ENCODE measurements around the gene PRR23C.

PRR23C gene

DNA sequence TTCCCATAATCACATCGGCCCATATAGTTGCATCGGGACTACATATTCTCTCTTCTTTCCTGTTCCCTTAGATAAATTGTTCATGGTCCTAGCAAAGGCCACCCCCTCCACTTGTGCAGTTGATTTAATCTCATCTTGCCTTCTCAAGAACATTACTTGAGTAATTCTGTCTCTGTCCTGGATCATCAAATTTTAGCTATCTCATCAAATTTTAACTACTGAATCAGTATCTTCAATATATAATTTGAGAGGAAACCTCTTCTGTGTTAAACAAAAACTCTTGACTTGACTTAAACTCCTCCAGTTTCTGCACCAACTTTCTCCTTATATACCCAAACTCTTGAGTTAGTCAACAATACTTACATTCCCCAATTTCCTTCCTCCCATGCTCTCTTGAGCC, 19.7 kb downstream of the PRR23C start:
- WGBS (ENCODE audit: insufficient coverage), result 95% methylated on average over 2 of the region's 2 CpGs
- ChIA-PET CTCF (no interaction called here), POLR2A (no interaction called here)
- DNase-seq, result no peak
- H3K4me1 ChIP-seq (ENCODE audit: control extremely low read depth in 1 of 4, control insufficient read depth in 4 of 4, insufficient read depth in 4 of 4, low read length in 3 of 4), result no peaks in the 10 kb centered on the region
- peaks cover 0 to 14% (median 2%) of the 10 kb centered on the region in 5 experiments for H3K9me3 ChIP-seq (ENCODE audit: control extremely low read depth in 1 of 5, control insufficient read depth in 4 of 5, insufficient read depth in 2 of 5, low read depth in 1 of 5, low read length in 4 of 5)
- H3K27me3 ChIP-seq (replicated peaks in 2 of 5; ENCODE audit: control insufficient read depth in 4 of 5, insufficient read depth in 5 of 5, low read length in 4 of 5), result peaks cover 0 to 10% (median 0%) of the 10 kb centered on the region in 5 experiments
- H3K27ac ChIP-seq (ENCODE audit: insufficient read depth in 1 of 2, low read depth in 1 of 2, low read length in 2 of 2, poor library complexity in 1 of 2, severe bottlenecking in 2 of 2), result no peak overlapping the region
- no peak overlapping the region for H3K4me3 ChIP-seq (ENCODE audit: control insufficient read depth in 1 of 7, extremely low read depth in 1 of 7, insufficient read depth in 4 of 7, low read depth in 2 of 7, low read length in 6 of 7)
- no peaks in the 10 kb centered on the region for H3K36me3 ChIP-seq (ENCODE audit: control insufficient read depth in 4 of 4, insufficient read depth in 4 of 4, low read length in 3 of 4)

GRCh38 chr3:139020868-139021234, 23.8 kb downstream of the PRR23C start, which contains the start of gene PRR23B:
PRR23B (minus strand) TSS chr3:139020926; CDS start chr3:139020661, 265 bp downstream.
- Histone ChIP-seq H3K4me3 (ENCODE audit: control insufficient read depth in 1 of 7, extremely low read depth in 1 of 7, insufficient read depth in 4 of 7, low read depth in 2 of 7, low read length in 6 of 7) (no peak within 1 kb of the TSS), H3K27ac (ENCODE audit: insufficient read depth in 1 of 2, low read depth in 1 of 2, low read length in 2 of 2, poor library complexity in 1 of 2, severe bottlenecking in 2 of 2) (no peak within 1 kb of the TSS), H3K4me1 (ENCODE audit: control extremely low read depth in 1 of 4, control insufficient read depth in 4 of 4, insufficient read depth in 4 of 4, low read length in 3 of 4) (no peaks in the 10 kb centered on the region), H3K36me3 (ENCODE audit: control insufficient read depth in 4 of 4, insufficient read depth in 4 of 4, low read length in 3 of 4) (no peaks in the 10 kb centered on the region), H3K9me3 (ENCODE audit: control extremely low read depth in 1 of 5, control insufficient read depth in 4 of 5, insufficient read depth in 2 of 5, low read depth in 1 of 5, low read length in 4 of 5) (peaks cover 0 to 17% (median 2%) of the 10 kb centered on the region in 5 experiments), H3K27me3 (replicated peaks in 2 of 5; ENCODE audit: control insufficient read depth in 4 of 5, insufficient read depth in 5 of 5, low read length in 4 of 5) (peaks cover 0 to 14% (median 2%) of the 10 kb centered on the region in 5 experiments)
- ChIA-PET CTCF (no interaction called here), POLR2A (no interaction called here)
- no peak for DNase-seq
- 68% methylated on average over 14 of the region's 19 CpGs for WGBS (ENCODE audit: insufficient coverage)

- peaks cover 0 to 17% (median 2%) of the 10 kb centered on the region in 5 experiments for H3K9me3 ChIP-seq (ENCODE audit: control extremely low read depth in 1 of 5, control insufficient read depth in 4 of 5, insufficient read depth in 2 of 5, low read depth in 1 of 5, low read length in 4 of 5)
- H3K36me3 ChIP-seq (ENCODE audit: control insufficient read depth in 4 of 4, insufficient read depth in 4 of 4, low read length in 3 of 4), result no peaks in the 10 kb centered on the region
- no peak for DNase-seq
- WGBS (ENCODE audit: insufficient coverage), result 64% methylated on average over 54 of the region's 81 CpGs
- CTCF ChIA-PET, result no interaction called here
- POLR2A ChIA-PET, result no interaction called here
- no peaks in the 10 kb centered on the region for H3K4me1 ChIP-seq (ENCODE audit: control extremely low read depth in 1 of 4, control insufficient read depth in 4 of 4, insufficient read depth in 4 of 4, low read length in 3 of 4)
- H3K4me3 ChIP-seq (ENCODE audit: control insufficient read depth in 1 of 7, extremely low read depth in 1 of 7, insufficient read depth in 4 of 7, low read depth in 2 of 7, low read length in 6 of 7), result no peak overlapping the region
- no peak overlapping the region for H3K27ac ChIP-seq (ENCODE audit: insufficient read depth in 1 of 2, low read depth in 1 of 2, low read length in 2 of 2, poor library complexity in 1 of 2, severe bottlenecking in 2 of 2)
- peaks cover 0 to 14% (median 2%) of the 10 kb centered on the region in 5 experiments for H3K27me3 ChIP-seq (replicated peaks in 2 of 5; ENCODE audit: control insufficient read depth in 4 of 5, insufficient read depth in 5 of 5, low read length in 4 of 5)
These were observed 24.4 kb downstream of the PRR23C start for GRCh38 chr3:139020036-139020867.

- H3K4me3 ChIP-seq (ENCODE audit: control insufficient read depth in 1 of 7, extremely low read depth in 1 of 7, insufficient read depth in 4 of 7, low read depth in 2 of 7, low read length in 6 of 7), result no peak overlapping the region
- no peak for DNase-seq
- 60% methylated on average over 1 of the region's 3 CpGs for WGBS (ENCODE audit: insufficient coverage)
- peaks cover 0 to 14% (median 2%) of the 10 kb centered on the region in 5 experiments for H3K27me3 ChIP-seq (replicated peaks in 2 of 5; ENCODE audit: control insufficient read depth in 4 of 5, insufficient read depth in 5 of 5, low read length in 4 of 5)
- no peaks in the 10 kb centered on the region for H3K4me1 ChIP-seq (ENCODE audit: control extremely low read depth in 1 of 4, control insufficient read depth in 4 of 4, insufficient read depth in 4 of 4, low read length in 3 of 4)
- peaks cover 0 to 21% (median 2%) of the 10 kb centered on the region in 5 experiments for H3K9me3 ChIP-seq (ENCODE audit: control extremely low read depth in 1 of 5, control insufficient read depth in 4 of 5, insufficient read depth in 2 of 5, low read depth in 1 of 5, low read length in 4 of 5)
- no peak overlapping the region for H3K27ac ChIP-seq (ENCODE audit: insufficient read depth in 1 of 2, low read depth in 1 of 2, low read length in 2 of 2, poor library complexity in 1 of 2, severe bottlenecking in 2 of 2)
- POLR2A ChIA-PET, result no interaction called here
- CTCF ChIA-PET, result no interaction called here
- no peaks in the 10 kb centered on the region for H3K36me3 ChIP-seq (ENCODE audit: control insufficient read depth in 4 of 4, insufficient read depth in 4 of 4, low read length in 3 of 4)
These were observed 28.2 kb downstream of the PRR23C start for GRCh38 chr3:139016430-139017048.

DNA sequence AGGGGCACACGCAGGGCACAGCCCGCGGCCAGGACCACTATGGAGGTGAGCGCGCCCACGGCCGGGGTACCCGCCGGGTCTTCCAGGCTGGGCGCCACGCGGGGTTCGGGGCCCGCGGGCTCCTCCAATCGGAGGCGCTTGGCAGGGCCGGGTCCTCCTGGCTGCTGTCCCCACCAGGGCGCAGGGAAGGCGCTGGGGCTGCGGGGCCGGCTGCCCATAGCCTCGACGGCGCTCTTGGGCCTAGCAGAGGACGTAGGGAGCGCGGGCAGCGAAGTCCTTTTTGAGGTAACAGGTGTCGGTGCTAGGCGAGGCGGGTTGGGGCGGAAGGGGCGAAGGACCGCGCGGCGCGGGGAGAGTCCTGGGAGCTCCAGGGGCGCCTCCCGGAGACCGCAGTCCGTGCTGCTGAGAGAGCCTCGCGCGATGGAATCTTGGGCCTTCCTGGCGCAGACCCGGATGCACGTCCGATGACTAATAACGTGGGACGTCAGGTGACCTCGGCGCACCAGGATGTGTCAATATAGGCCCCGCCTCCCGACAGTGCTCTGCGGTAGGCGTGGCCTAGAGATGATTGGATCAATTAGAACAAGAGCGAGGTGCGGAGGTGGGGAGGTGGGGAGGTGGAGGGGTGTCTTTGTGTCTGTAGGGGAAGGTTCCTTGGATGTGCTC, 38.5 kb downstream of the PRR23C start, which contains the start of gene PRR23A:
TSS of gene PRR23A (minus strand) at position 218 of the 666 bp plus-strand sequence. CDS start at position 218, 0 bp downstream.
- Histone ChIP-seq H3K36me3 (ENCODE audit: control insufficient read depth in 4 of 4, insufficient read depth in 4 of 4, low read length in 3 of 4) (no peaks in the 10 kb centered on the region), H3K9me3 (ENCODE audit: control extremely low read depth in 1 of 5, control insufficient read depth in 4 of 5, insufficient read depth in 2 of 5, low read depth in 1 of 5, low read length in 4 of 5) (peaks cover 0 to 17% (median 5%) of the 10 kb centered on the region in 5 experiments), H3K4me3 (ENCODE audit: control insufficient read depth in 1 of 7, extremely low read depth in 1 of 7, insufficient read depth in 4 of 7, low read depth in 2 of 7, low read length in 6 of 7) (no peak within 1 kb of the TSS), H3K27ac (ENCODE audit: insufficient read depth in 1 of 2, low read depth in 1 of 2, low read length in 2 of 2, poor library complexity in 1 of 2, severe bottlenecking in 2 of 2) (no peak within 1 kb of the TSS), H3K27me3 (replicated peaks in 2 of 5; ENCODE audit: control insufficient read depth in 4 of 5, insufficient read depth in 5 of 5, low read length in 4 of 5) (peaks cover 0 to 4% (median 0%) of the 10 kb centered on the region in 5 experiments), H3K4me1 (ENCODE audit: control extremely low read depth in 1 of 4, control insufficient read depth in 4 of 4, insufficient read depth in 4 of 4, low read length in 3 of 4) (no peaks in the 10 kb centered on the region)
- no peak for DNase-seq
- ChIA-PET POLR2A (no interaction called here), CTCF (no interaction called here)
- 75% methylated on average over 60 of the region's 60 CpGs for WGBS (ENCODE audit: insufficient coverage)

GRCh38 chr3:139005356-139005993, 39.2 kb downstream of the PRR23C start:
- Histone ChIP-seq H3K36me3 (ENCODE audit: control insufficient read depth in 4 of 4, insufficient read depth in 4 of 4, low read length in 3 of 4) (no peaks in the 10 kb centered on the region), H3K27me3 (replicated peaks in 2 of 5; ENCODE audit: control insufficient read depth in 4 of 5, insufficient read depth in 5 of 5, low read length in 4 of 5) (peaks cover 0 to 4% (median 0%) of the 10 kb centered on the region in 5 experiments), H3K4me1 (ENCODE audit: control extremely low read depth in 1 of 4, control insufficient read depth in 4 of 4, insufficient read depth in 4 of 4, low read length in 3 of 4) (no peaks in the 10 kb centered on the region), H3K9me3 (ENCODE audit: control extremely low read depth in 1 of 5, control insufficient read depth in 4 of 5, insufficient read depth in 2 of 5, low read depth in 1 of 5, low read length in 4 of 5) (peaks cover 0 to 17% (median 5%) of the 10 kb centered on the region in 5 experiments), H3K4me3 (ENCODE audit: control insufficient read depth in 1 of 7, extremely low read depth in 1 of 7, insufficient read depth in 4 of 7, low read depth in 2 of 7, low read length in 6 of 7) (no peak overlapping the region), H3K27ac (ENCODE audit: insufficient read depth in 1 of 2, low read depth in 1 of 2, low read length in 2 of 2, poor library complexity in 1 of 2, severe bottlenecking in 2 of 2) (no peak overlapping the region)
- POLR2A ChIA-PET, result no interaction called here
- CTCF ChIA-PET, result no interaction called here
- WGBS (ENCODE audit: insufficient coverage), result 83% methylated on average over 38 of the region's 45 CpGs
- DNase-seq, result no peak

All from common myeloid progenitor, CD34-positive (primary cell).